Stimulated activated CD8-positive, alpha-beta memory T cell treated with anti-CD3 and anti-CD28 coated beads, Interleukin-12 subunit alpha, Interleukin-12 subunit beta, amount 100 ng/mL, for 24 hours (primary cell): ENCODE data around the gene CERS1.

ENCODE experiments used
- DNase-seq: peaks from one replicate; pipeline ENCODE4 v3.0.0-alpha.2; 2020; ENCODE audit errors: extremely low read depth

The CERS1 gene, protein sequence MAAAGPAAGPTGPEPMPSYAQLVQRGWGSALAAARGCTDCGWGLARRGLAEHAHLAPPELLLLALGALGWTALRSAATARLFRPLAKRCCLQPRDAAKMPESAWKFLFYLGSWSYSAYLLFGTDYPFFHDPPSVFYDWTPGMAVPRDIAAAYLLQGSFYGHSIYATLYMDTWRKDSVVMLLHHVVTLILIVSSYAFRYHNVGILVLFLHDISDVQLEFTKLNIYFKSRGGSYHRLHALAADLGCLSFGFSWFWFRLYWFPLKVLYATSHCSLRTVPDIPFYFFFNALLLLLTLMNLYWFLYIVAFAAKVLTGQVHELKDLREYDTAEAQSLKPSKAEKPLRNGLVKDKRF

GRCh38 chr19:18895824-18896341, at the start of gene CERS1:
Gene CERS1, minus strand, starts transcription at chr19:18896158. Its CDS starts 86 bp downstream, at chr19:18896072.
- DNase-seq: no peak

DNA sequence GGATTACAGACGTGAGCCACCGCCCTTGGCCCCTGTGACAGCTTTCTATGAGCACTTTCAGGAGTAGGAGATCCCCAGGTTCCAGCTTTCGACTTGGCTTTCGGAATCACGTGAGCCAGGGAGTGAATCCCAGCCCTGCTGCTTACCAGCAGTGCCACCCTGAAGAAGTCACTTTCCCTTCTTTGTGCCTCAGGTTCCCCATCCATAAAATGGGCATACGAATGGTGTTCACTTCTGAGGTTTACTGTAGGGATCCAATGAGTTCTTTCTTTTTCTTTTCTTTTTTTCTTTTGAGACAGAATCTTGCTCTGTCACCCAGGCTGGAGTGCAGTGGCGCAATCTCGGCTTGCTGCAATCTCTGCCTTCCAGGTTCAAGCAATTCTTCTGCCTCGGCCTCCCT, 49.3 kb upstream of the CERS1 start:
- no peak for DNase-seq

DNA sequence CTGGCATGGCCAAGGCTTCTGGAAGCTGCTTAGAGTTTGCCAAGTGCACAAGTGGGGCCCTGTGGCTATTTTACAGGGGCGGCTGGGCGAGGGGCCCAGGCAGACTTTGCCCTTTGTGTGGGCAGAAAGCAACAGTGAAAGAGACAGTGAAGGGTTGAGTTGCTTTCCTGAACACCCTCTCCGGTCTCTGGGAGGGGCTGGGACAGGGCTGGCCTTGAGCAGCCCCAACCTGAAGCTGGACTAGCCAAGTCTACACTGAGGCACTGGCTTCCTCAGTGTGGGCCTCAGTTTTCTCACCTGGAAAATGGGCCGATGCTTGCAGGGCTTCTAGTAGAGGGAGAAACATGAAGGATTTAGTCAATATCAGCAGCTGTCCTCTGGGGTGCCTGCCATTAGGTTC, 47.5 kb upstream of the CERS1 start:
- no peak for DNase-seq

- no peak for DNase-seq
These were observed 46.7 kb upstream of the CERS1 start for GRCh38 chr19:18942692-18943091.

GRCh38 chr19:18941628-18942354, 45.8 kb upstream of the CERS1 start:
- no peak for DNase-seq

DNA sequence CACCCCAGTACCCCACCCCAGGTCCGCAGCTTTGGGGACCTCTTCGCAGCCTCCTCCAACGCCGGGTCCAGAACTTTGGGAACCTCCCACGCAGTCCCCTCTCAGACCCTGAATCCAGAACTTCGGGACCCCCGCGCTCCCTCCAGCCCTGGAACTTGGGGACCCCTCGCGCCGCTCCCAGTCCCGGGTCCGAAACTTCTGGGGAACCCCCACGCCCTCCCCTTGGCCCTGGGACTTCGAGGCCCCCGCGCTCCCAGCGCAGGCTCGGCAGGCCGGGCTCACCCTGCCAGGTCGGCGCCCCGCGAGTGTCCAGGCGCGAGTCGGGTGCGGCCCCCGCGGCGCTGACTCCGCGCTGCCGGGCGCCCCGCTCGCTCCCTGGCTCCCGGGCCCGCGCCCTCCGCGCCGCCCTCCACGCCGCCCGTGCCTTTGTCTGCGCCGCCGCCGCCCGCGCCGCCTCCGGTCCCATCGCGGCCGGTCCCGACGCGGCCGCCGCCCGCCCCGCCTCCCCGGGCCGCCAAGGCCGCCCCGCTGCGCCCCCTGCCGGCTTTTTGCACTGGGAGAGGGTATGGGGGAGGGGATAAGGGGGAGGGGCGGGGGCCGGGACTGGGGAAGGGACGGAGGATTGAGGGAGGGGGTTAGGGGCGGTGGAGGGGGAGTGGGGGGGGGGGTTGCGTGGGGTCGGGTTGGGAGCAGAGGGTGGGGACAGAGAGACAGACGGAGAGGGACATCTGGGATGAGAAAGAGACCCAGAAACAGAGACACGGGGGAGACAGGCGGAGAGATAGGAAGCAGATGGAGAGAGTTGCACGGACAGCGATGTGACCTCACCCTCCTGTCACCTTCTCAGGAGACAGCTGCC, 45.0 kb upstream of the CERS1 start, which contains the start of gene HOMER3:
TSS of gene HOMER3 (minus strand) at position 449 of the 859 bp plus-strand sequence. CDS start 2,235 bp downstream, outside the sequence.
- peak; percentile 43 for DNase-seq

DNA sequence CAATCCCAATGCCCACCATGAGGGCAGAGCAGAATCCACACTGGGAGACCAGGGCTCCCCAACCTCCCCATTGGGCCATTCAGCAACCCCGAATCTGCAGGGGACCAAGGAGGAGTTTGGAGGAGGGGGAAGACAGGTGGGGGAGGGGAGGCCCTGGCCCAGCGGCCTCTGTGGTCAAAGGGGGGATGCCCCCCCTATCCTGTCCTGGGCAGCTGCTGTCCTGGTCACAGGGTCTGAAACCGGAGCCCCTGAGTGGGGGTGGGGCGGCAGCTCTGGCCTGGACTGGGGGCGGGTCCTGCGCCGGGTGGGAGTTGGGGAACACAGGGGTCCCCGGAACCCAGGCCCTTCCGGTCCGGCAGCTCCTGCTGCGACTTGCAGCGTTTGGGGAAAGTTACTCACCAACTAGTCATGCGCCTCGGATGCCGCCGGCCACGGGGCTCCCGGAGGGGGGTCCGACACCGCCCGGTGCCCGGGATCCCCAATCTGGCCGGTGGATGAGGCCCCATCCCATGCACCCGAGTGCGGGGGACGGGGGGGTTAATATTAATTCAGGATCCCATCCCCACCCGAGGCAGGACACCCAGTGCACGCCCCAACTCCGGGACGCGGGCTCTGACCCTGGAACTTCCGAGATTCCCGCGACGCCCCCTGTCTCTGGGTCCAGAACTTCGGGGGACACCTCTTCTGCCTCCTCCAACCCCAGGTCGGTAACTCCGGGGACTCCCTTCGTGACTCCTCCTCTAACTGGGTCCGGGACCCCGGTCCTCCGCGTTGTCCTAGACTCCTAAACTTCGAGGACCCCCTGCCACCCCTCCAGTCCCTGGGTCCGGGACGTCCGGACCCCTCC, 44.2 kb upstream of the CERS1 start:
- DNase-seq: no peak

DNA sequence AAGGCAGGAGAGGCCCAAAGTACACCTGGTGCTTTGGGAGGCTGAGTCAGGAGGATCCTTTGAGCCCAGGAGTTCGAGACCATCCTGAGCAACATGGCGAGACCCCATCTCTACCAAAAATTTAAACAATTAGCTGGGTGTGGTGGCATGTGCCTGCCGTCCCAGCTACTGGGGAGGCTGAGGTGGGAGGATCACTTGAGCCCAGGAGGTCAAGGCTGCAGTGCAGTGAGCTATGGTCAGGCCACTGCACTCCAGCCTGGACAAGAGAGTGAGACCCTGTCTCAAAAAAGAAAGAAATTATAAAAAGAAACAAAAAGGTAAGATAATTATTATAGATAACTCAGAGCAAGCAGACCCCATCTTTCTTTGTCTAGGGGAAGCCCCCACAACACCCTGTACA, 43.2 kb upstream of the CERS1 start:
- DNase-seq: no peak

DNA sequence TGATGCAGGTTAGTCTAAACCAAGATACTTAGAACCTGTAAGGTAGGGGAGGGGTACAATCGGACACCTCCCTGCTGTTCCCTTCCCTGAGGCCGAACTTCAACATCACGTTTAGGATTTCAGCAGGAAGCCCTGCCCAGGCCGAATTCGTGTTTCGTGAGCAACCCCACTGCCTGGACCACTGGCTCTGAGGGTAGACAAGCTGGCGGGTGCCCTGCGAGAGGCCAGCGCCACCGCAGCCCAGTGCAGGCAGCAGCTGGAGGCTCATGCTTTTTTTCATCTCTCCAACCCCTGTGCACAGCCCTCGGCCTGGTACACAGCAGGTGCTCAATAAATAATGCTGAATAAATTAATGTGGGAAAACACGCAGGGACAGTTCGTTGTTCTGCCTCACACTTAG, 37.3 kb upstream of the CERS1 start:
- DNase-seq: no peak

GRCh38 chr19:18932216-18932841, 36.4 kb upstream of the CERS1 start:
- peak; percentile 71 for DNase-seq

- no peak for DNase-seq
These were observed 35.6 kb upstream of the CERS1 start for GRCh38 chr19:18931316-18932162.

GRCh38 chr19:18929311-18929710, 33.4 kb upstream of the CERS1 start:
- DNase-seq: no peak

DNA sequence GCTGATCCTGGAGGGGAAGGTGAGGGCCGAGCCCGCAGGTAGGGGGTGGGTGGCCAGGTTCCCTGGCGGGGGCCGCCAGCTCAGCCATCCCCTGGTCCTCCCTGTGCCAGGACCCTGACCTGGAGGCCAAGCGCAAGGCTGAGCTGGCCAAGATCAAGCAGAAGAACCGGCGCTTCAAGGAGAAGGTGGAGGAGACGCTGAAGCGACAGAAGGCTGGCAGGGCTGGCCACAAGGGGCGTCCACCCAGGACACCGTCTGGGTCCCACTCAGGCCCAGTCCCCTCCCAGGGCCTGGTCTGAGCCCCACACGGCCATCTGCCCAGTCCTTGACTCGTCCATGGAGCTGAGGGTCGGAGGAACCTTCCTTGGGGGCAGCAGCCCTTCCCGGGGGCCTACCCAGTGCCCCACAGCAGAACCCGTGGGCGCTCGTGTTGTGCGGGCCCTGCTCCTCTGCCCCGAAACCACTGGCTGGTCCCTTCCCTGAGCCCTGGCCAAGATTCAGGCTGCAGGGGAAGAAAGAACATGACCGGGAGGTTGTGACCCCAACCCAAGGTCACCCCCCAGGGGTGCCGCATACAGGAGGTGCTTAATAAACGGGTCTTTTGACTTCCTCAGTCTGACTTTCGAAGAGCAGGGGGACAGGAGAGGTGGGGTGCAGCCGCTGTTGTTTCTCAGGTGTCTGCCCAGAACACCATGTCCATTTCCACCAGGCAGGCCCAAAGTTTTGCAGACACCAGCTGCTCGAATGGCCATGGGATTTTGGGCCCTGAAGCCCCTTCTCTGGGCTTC, 32.3 kb upstream of the CERS1 start:
- DNase-seq: no peak

- no peak for DNase-seq
These were observed 28.8 kb upstream of the CERS1 start for GRCh38 chr19:18924684-18925213.

GRCh38 chr19:18922228-18922985, 26.4 kb upstream of the CERS1 start:
- no peak for DNase-seq

DNA sequence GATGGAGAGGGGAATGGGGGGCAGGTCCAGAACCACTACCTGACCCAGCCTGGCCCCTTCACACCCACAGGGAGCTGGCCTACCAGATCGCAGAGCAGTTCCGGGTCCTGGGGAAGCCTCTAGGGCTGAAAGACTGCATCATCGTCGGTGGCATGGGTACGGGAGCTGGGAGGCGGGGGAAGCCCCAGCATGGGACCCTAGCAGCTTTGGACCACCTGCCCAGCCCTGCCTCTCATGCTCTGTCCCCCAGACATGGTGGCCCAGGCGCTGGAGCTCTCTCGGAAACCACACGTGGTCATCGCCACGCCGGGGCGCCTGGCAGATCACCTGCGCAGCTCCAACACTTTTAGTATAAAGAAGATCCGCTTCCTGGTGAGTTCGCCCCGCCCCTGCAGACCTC, 25.6 kb upstream of the CERS1 start:
- no peak for DNase-seq

GRCh38 chr19:18920400-18920799, 24.4 kb upstream of the CERS1 start:
- no peak for DNase-seq

- DNase-seq: no peak
These were observed 23.9 kb upstream of the CERS1 start for GRCh38 chr19:18919900-18920214.
